Activated B cell treated with CpG ODN at 0.5 μM for 24 hours (primary cell): Measurements from ENCODE around the gene IL17RB. TPM values are rescaled to one million over a fixed set of nuclear protein-coding genes. Genes with fewer than 3 reads are reported as not detected.

ENCODE experiments used
- ATAC-seq: fragments of 200-7000 bp; cut with Tn5 transposase; one replicate; pipeline ENCODE4 v1.10.0; 2021; ENCODE audit warnings: low read depth, mild to moderate bottlenecking, moderate library complexity
- CTCF ChIA-PET: fragments of 350-600 bp; sonication (Branson Sonifier 250); formaldehyde crosslinking; loops from one replicate; lab custom pipeline; 2021; ENCODE audit warnings: antibody characterized with exemption; lab: Charles Lee
- POLR2A ChIA-PET: fragments of 350-600 bp; sonication (Branson Sonifier 250); formaldehyde crosslinking; loops from one replicate; lab custom pipeline; 2021; ENCODE audit warnings: antibody characterized with exemption; lab: Charles Lee
- DNase-seq: peaks from one replicate; pipeline ENCODE4 v3.0.0; 2022
- H3K27ac Mint-ChIP-seq: one replicate; pipeline ENCODE4 v1.8.0; 2020; ENCODE audit warnings: mixed read lengths
- H3K27me3 Mint-ChIP-seq: one replicate; pipeline ENCODE4 v1.8.0; 2021; ENCODE audit warnings: mixed read lengths
- H3K36me3 Mint-ChIP-seq: one replicate; pipeline ENCODE4 v1.8.0; 2021; ENCODE audit warnings: low read depth, mixed read lengths
- H3K4me1 Mint-ChIP-seq: one replicate; pipeline ENCODE4 v1.8.0; 2021; ENCODE audit warnings: mixed read lengths
- H3K4me3 Mint-ChIP-seq: one replicate; pipeline ENCODE4 v1.8.0; 2020; ENCODE audit warnings: mild to moderate bottlenecking, mixed read lengths
- H3K9me3 Mint-ChIP-seq: one replicate; pipeline ENCODE4 v1.8.0; 2020; ENCODE audit warnings: mixed read lengths
- intact Hi-C: fragments of 100-400 bp; cut with micrococcal nuclease; formaldehyde crosslinking; loops from one replicate; pipeline ENCODE4 v1.15.1; 2024
- total RNA-seq: library from RNA; stranded (reverse); gene quantifications from 2 replicates; pipeline ENCODE4 v1.2.3, GENCODE V29; 2022
- TF ChIP-seq, protein P1 (sequence below): fragments of 200-600 bp; IDR thresholded peaks from one replicate; pipeline ENCODE4 v1.8.0; 2022; ENCODE audit warnings: antibody characterized with exemption, mild to moderate bottlenecking

The IL17RB gene
- total RNA-seq, 1 donor from 2014 or later: 3.0 TPM

GRCh38 chr3:53801319-53801718 is 45.0 kb upstream of the IL17RB start:
- H3K27ac Mint-ChIP-seq: no peak overlapping the region
- ChIA-PET POLR2A (no interaction called here), CTCF (no interaction called here)
- no peaks in the 10 kb centered on the region for H3K4me1 Mint-ChIP-seq
- intact Hi-C loops: no loop called here
- ATAC-seq (no peak), DNase-seq (no peak)
- no peaks in the 10 kb centered on the region for H3K27me3 Mint-ChIP-seq
- no peaks in the 10 kb centered on the region for H3K36me3 Mint-ChIP-seq
- TF ChIP-seq, protein P1, sequence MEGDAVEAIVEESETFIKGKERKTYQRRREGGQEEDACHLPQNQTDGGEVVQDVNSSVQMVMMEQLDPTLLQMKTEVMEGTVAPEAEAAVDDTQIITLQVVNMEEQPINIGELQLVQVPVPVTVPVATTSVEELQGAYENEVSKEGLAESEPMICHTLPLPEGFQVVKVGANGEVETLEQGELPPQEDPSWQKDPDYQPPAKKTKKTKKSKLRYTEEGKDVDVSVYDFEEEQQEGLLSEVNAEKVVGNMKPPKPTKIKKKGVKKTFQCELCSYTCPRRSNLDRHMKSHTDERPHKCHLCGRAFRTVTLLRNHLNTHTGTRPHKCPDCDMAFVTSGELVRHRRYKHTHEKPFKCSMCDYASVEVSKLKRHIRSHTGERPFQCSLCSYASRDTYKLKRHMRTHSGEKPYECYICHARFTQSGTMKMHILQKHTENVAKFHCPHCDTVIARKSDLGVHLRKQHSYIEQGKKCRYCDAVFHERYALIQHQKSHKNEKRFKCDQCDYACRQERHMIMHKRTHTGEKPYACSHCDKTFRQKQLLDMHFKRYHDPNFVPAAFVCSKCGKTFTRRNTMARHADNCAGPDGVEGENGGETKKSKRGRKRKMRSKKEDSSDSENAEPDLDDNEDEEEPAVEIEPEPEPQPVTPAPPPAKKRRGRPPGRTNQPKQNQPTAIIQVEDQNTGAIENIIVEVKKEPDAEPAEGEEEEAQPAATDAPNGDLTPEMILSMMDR: no peak
- no peaks in the 10 kb centered on the region for H3K9me3 Mint-ChIP-seq
- H3K4me3 Mint-ChIP-seq: no peak overlapping the region

- TF ChIP-seq, protein P1: no peak
- H3K27me3 Mint-ChIP-seq: peaks cover 3% of the 10 kb centered on the region
- H3K4me3 Mint-ChIP-seq: no peak overlapping the region
- H3K27ac Mint-ChIP-seq: no peak overlapping the region
- POLR2A ChIA-PET: no interaction called here
- peaks cover 3% of the 10 kb centered on the region for H3K4me1 Mint-ChIP-seq
- intact Hi-C loops: no loop called here
- no peak for ATAC-seq
- no peaks in the 10 kb centered on the region for H3K9me3 Mint-ChIP-seq
- no peaks in the 10 kb centered on the region for H3K36me3 Mint-ChIP-seq
- CTCF ChIA-PET: no interaction called here
- no peak for DNase-seq
Observed at GRCh38 chr3:53802256-53802880, 44.0 kb upstream of the IL17RB start.

- no peak for ATAC-seq
- ChIA-PET CTCF (no interaction called here), POLR2A (interaction anchor here (0.5 kb wide), 1 partner anchor 14 kb away, joined by 10 read pairs; no protein-coding TSS in a partner anchor)
- H3K9me3 Mint-ChIP-seq: no peaks in the 10 kb centered on the region
- H3K36me3 Mint-ChIP-seq: no peaks in the 10 kb centered on the region
- peaks cover 3% of the 10 kb centered on the region for H3K27me3 Mint-ChIP-seq
- no peak for DNase-seq
- no peak overlapping the region for H3K27ac Mint-ChIP-seq
- H3K4me3 Mint-ChIP-seq: no peak overlapping the region
- H3K4me1 Mint-ChIP-seq: peaks cover 3% of the 10 kb centered on the region
- intact Hi-C loops: no loop called here
- TF ChIP-seq, protein P1: no peak
Observed at GRCh38 chr3:53803124-53803815, 43.1 kb upstream of the IL17RB start.

DNA sequence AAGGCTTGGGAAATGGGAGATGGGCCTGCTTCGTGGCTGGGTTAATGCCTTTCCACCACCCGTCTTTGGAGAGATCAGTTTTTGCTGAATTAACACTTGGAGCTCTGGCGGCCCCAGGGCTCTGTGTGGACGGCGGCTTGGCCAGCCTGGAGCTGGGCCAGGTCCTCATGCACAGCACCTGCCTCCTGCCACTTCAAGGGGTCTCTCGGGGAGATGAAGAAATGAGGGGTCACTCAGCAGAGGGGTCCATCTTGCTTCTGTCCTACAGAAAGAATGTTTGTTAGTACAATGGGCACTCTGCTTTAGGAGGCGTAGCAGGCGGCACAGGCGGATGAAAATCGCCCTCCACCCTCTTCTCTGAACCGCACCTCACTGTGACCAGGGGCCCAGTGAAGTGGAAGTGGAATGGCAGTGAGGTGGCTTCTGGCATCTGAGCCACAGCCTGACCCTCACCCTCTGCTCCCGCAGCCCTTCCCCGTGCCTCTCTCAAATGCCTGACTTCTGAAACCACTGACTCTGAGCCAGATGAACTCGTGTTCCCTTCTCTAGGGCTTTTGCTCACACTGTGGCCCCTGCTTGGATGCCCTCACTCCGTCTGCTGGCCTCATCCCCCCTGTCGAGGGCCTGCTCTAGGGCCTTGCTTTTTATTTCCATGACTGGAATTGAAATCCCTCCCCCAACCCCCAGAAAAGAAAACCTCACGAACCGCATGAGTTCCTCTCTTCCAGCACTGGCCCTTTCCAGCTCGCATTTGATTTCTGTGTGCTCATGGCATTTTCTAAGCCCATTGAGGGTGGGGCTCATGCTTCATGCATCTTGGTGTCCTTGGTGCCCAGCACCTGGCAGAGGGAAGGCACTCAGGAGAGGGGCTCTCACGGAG is 42.3 kb upstream of the IL17RB start:
- TF ChIP-seq, protein P1: no peak
- Mint-ChIP-seq H3K4me3 (no peak overlapping the region), H3K27me3 (peaks cover 3% of the 10 kb centered on the region), H3K9me3 (no peaks in the 10 kb centered on the region), H3K4me1 (peaks cover 3% of the 10 kb centered on the region), H3K27ac (no peak overlapping the region), H3K36me3 (no peaks in the 10 kb centered on the region)
- CTCF ChIA-PET: no interaction called here
- DNase-seq (no peak), ATAC-seq (no peak)
- intact Hi-C loops: no loop called here
- POLR2A ChIA-PET: no interaction called here
